GM21390 (cell line): ENCODE measurements around the gene RPS6KA2.

Experiments used
- ATAC-seq: cut with Tn5 transposase; IDR thresholded peaks from one replicate; pipeline ENCODE4 v1.9.1; 2021; ENCODE audit not compliant: unreplicated experiment

RPS6KA2 gene

GRCh38 chr6:166656230-166657151 is 29.4 kb upstream of the RPS6KA2 start:
- no peak for ATAC-seq

- no peak for ATAC-seq
Observed at GRCh38 chr6:166655713-166656229, 28.7 kb upstream of the RPS6KA2 start.

GRCh38 chr6:166655251-166655650 is 28.2 kb upstream of the RPS6KA2 start:
- no peak for ATAC-seq

- ATAC-seq: no peak
Observed at GRCh38 chr6:166654573-166654972, 27.5 kb upstream of the RPS6KA2 start.

GRCh38 chr6:166653639-166653941 is 26.5 kb upstream of the RPS6KA2 start:
- ATAC-seq: no peak

GRCh38 chr6:166650824-166651807 is 24.1 kb upstream of the RPS6KA2 start:
- ATAC-seq: no peak

GRCh38 chr6:166650047-166650446 is 23.0 kb upstream of the RPS6KA2 start:
- ATAC-seq: no peak

- no peak for ATAC-seq
Observed at GRCh38 chr6:166648846-166649245, 21.8 kb upstream of the RPS6KA2 start.

- ATAC-seq: no peak
Observed at GRCh38 chr6:166647896-166648295, 20.8 kb upstream of the RPS6KA2 start.

- ATAC-seq: no peak
Observed at GRCh38 chr6:166646716-166647115, 19.7 kb upstream of the RPS6KA2 start.

- no peak for ATAC-seq
Observed at GRCh38 chr6:166645896-166646295, 18.8 kb upstream of the RPS6KA2 start.

GRCh38 chr6:166644681-166645080 is 17.6 kb upstream of the RPS6KA2 start:
- ATAC-seq: no peak

GRCh38 chr6:166643891-166644590 is 17.0 kb upstream of the RPS6KA2 start:
- ATAC-seq: no peak

GRCh38 chr6:166642646-166643045 is 15.6 kb upstream of the RPS6KA2 start:
- no peak for ATAC-seq

GRCh38 chr6:166640342-166641043 is 13.4 kb upstream of the RPS6KA2 start:
- ATAC-seq: no peak

GRCh38 chr6:166639921-166640320 is 12.9 kb upstream of the RPS6KA2 start:
- ATAC-seq: no peak

- no peak for ATAC-seq
Observed at GRCh38 chr6:166638573-166638964, 11.5 kb upstream of the RPS6KA2 start.

- no peak for ATAC-seq
Observed at GRCh38 chr6:166637812-166638572, 10.9 kb upstream of the RPS6KA2 start.

GRCh38 chr6:166636934-166637333 is 9.9 kb upstream of the RPS6KA2 start:
- ATAC-seq: no peak
